Measurements from ENCODE around the gene MDFIC.

MDFIC gene

DNA sequence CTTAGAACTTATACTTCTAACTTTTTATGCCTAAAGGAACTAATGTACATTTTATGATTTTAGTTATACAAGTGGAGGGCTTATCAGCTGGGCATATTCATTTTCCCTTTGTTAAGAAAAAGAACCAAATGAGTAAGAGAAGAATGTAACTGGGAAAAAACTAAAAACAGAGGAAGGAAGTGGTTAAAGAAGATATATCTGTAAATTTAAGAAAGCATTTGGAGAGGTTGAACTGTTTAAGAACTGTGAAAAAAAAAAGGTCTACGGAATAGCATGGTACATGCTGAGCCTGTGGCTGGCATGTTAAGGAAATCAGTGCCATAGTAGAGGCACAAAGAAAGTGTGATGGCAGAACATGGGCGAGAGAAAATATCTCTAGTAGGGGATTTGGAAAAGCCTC, 6.2 kb downstream of the MDFIC start:
- no peaks in the 10 kb centered on the region for H3K9me3 ChIP-seq (ENCODE audit: insufficient read depth, low read depth, low read length)
- no peaks in the 10 kb centered on the region for H3K36me3 ChIP-seq (ENCODE audit: insufficient read depth, low read length)
- H3K9ac ChIP-seq (ENCODE audit: low read depth, low read length): no peak overlapping the region
- peaks cover 53% of the 10 kb centered on the region for H3K4me1 ChIP-seq (ENCODE audit: insufficient read depth, low read length)
- H3K27me3 ChIP-seq (ENCODE audit: insufficient read depth, low read length): peaks cover 18% of the 10 kb centered on the region
- H3K27ac ChIP-seq (ENCODE audit: low read depth, low read length): no peak overlapping the region
- no peak overlapping the region for H3K4me3 ChIP-seq (ENCODE audit: low read length)
- WGBS: 94% methylated on average over 1 of the region's 2 CpGs

DNA sequence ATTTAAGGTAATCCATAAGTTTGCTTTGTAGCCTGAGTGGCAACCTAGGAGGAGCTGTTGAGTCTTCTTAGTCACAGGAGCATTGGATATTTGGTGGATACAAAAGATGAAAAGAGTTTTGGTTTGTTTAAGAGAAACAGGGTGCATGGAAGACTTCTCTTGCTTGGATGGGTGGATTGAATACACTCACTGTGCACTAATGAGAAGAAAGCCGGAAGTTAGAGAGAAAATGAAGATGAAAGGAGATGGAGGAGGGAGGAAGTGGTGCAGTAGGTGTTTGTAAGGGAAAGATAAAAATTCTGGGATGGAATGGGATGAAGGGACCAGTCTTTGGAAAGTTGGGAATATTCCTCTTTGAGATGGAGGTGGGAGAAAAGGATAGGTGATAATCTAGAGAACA, 7.7 kb downstream of the MDFIC start:
- WGBS: 46% methylated on average over 1 of the region's 1 CpG
- Histone ChIP-seq H3K4me1 (ENCODE audit: insufficient read depth, low read length) (peaks cover 40% of the 10 kb centered on the region), H3K36me3 (ENCODE audit: insufficient read depth, low read length) (no peaks in the 10 kb centered on the region)

DNA sequence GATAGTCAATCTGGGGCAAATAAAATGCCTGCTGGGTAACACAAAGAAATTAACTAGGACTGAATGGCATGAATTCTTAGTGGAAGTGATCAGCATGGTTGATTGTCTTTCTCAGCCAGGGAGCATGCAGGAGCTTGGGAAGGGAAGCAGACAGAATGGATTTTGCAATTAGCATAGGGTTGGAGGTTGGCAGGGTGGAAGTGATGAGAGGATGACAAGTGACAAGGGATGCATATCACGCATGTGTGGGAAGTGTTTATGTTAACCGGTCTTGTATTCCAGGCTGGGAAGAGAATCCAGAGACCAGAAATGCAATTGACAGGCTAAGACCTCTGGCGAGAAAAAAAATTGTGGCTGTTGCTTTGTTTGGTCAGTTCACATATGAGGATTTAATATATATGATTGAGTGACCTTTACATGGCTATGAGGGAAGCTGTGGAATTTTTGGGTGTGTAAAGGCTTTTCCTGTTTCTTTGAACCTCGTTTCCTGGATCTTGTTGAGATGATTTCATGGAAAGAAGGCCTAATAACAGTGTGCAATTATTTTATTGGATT, 8.3 kb downstream of the MDFIC start:
- Histone ChIP-seq H3K27ac (ENCODE audit: low read depth, low read length) (peak overlapping the region; percentile 73), H3K36me3 (ENCODE audit: insufficient read depth, low read length) (no peaks in the 10 kb centered on the region), H3K4me1 (ENCODE audit: insufficient read depth, low read length) (peaks cover 40% of the 10 kb centered on the region), H3K9ac (ENCODE audit: low read depth, low read length) (peak overlapping the region; percentile 25; the same call in 1 of the 2 replicates), H3K27me3 (ENCODE audit: insufficient read depth, low read length) (no peaks in the 10 kb centered on the region), H3K9me3 (ENCODE audit: insufficient read depth, low read depth, low read length) (no peaks in the 10 kb centered on the region), H3K4me3 (ENCODE audit: low read length) (0 out of 2 replicates have a peak overlapping the region, but pooled peaks have one; percentile 20)
- 19% methylated on average over 4 of the region's 4 CpGs for WGBS

More for the DNA sequence above, 7.7 kb downstream of the MDFIC start:
- peak overlapping the region; percentile 73 for H3K27ac ChIP-seq (ENCODE audit: low read depth, low read length)
- no peaks in the 10 kb centered on the region for H3K9me3 ChIP-seq (ENCODE audit: insufficient read depth, low read depth, low read length)
- peaks cover 4% of the 10 kb centered on the region; the same call in 1 of the 2 replicates for H3K27me3 ChIP-seq (ENCODE audit: insufficient read depth, low read length)
- H3K9ac ChIP-seq (ENCODE audit: low read depth, low read length): no peak overlapping the region
- peak overlapping the region; percentile 20; the same call in 1 of the 2 replicates for H3K4me3 ChIP-seq (ENCODE audit: low read length)

DNA sequence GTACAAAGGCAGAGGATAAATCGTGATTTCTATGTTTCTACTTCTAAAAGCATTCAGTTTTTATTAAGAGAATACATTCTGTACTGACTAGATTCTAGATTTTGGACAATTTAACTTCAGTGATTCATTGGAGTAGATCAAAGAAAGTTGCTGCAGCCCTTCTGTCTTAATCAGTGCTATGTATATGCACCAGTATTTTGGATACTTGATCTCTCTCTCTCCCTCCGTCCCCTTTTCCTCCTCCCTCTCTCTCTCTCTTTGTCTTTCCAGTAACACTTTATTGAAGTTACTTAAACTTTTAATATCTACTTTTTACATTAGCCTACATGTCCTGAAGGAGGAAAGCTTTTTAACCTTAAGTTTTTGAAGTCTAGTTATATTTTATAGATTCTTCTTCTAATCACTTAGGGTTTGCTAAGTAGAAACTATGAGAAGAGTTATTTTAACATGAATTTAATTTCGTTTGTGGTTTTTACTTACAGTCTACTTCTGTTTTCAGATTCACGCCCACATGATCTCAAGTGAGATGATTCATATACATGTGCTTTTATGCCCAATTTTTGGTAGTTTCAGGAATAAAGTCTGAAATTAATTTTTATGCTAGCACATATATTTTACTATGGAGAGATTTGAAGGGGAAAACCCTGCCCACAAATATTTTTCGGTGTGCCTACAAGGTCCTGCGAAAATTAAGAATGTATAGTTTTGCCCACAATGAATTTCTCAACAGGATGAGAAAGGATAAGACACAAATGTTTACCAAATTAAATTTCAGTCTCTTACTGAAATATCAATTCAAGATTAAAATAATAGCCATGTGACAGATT, 9.1 kb downstream of the MDFIC start:
- Histone ChIP-seq H3K9ac (ENCODE audit: low read depth, low read length) (no peak overlapping the region; the same call in 1 of the 2 replicates), H3K9me3 (ENCODE audit: insufficient read depth, low read depth, low read length) (no peaks in the 10 kb centered on the region), H3K27ac (ENCODE audit: low read depth, low read length) (peak overlapping the region; percentile 71), H3K36me3 (ENCODE audit: insufficient read depth, low read length) (no peaks in the 10 kb centered on the region), H3K4me1 (ENCODE audit: insufficient read depth, low read length) (peaks cover 40% of the 10 kb centered on the region), H3K4me3 (ENCODE audit: low read length) (no peak overlapping the region), H3K27me3 (ENCODE audit: insufficient read depth, low read length) (no peaks in the 10 kb centered on the region)
- 78% methylated on average over 4 of the region's 6 CpGs for WGBS

DNA sequence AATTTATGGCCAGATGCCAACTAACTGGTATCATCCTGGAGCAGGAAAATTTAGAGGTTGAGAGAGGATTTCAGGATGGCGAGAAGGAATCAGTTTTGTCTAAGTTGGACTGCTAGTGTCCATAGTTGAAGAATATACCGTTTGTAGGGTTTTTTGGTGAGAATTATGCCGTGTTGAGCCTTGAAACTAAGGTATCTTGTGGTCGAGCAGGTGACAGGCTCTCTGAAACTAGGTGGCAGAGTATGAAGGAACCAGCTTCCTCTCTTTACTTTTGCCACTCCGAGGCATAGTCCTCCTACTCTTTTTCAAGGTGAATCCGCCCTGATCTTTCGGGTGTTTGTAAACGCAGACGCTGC, 9.7 kb downstream of the MDFIC start:
- Histone ChIP-seq H3K4me3 (ENCODE audit: low read length) (no peak overlapping the region), H3K27ac (ENCODE audit: low read depth, low read length) (no peak overlapping the region), H3K36me3 (ENCODE audit: insufficient read depth, low read length) (no peaks in the 10 kb centered on the region), H3K4me1 (ENCODE audit: insufficient read depth, low read length) (peaks cover 40% of the 10 kb centered on the region), H3K27me3 (ENCODE audit: insufficient read depth, low read length) (no peaks in the 10 kb centered on the region), H3K9me3 (ENCODE audit: insufficient read depth, low read depth, low read length) (no peaks in the 10 kb centered on the region), H3K9ac (ENCODE audit: low read depth, low read length) (no peak overlapping the region)
- 85% methylated on average over 8 of the region's 9 CpGs for WGBS

DNA sequence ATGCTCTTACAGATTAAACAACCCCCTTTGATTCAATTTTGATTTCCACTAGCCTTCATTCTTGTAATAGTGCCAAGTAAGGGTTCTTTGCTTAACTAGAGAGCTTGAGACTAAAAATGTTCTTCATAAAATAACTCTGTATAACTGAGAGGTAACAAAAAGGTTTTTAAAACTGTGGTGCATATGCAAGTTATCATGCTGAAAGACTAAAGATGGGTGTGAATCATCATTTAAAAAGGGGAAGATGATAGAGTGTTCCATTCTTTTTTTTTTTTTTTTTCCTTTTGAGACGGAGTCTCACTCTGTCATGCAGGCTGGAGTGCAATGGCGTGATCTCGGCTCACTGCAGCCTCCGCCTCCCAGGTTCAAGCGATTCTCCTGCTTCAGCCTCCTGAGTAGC, 11.1 kb downstream of the MDFIC start:
- Histone ChIP-seq H3K9me3 (ENCODE audit: insufficient read depth, low read depth, low read length) (no peaks in the 10 kb centered on the region), H3K4me1 (ENCODE audit: insufficient read depth, low read length) (peaks cover 36% of the 10 kb centered on the region), H3K9ac (ENCODE audit: low read depth, low read length) (no peak overlapping the region), H3K36me3 (ENCODE audit: insufficient read depth, low read length) (no peaks in the 10 kb centered on the region), H3K27me3 (ENCODE audit: insufficient read depth, low read length) (no peaks in the 10 kb centered on the region), H3K27ac (ENCODE audit: low read depth, low read length) (no peak overlapping the region), H3K4me3 (ENCODE audit: low read length) (no peak overlapping the region)
- WGBS: 89% methylated on average over 5 of the region's 5 CpGs

DNA sequence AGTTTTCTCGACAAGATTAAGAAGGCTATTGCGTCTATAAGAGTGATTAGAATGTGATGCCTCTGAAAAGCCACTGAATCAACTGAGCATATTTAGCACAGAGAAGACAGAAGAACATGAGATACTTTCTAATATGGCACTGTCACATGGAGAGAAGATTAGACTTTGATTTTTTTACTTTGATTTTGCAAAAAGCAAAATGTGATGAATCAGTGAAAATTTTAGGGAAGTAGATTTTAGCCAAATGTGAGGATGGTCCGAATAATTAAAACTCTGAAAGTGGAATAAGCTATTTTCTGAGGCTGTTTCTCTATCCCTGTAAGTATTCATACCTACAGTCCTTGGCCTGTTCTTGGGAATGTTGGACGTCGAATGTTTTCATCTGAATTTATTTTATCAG, 11.8 kb downstream of the MDFIC start:
- Histone ChIP-seq H3K4me1 (ENCODE audit: insufficient read depth, low read length) (peaks cover 30% of the 10 kb centered on the region), H3K27me3 (ENCODE audit: insufficient read depth, low read length) (no peaks in the 10 kb centered on the region), H3K4me3 (ENCODE audit: low read length) (no peak overlapping the region), H3K27ac (ENCODE audit: low read depth, low read length) (no peak overlapping the region), H3K9me3 (ENCODE audit: insufficient read depth, low read depth, low read length) (no peaks in the 10 kb centered on the region), H3K36me3 (ENCODE audit: insufficient read depth, low read length) (no peaks in the 10 kb centered on the region), H3K9ac (ENCODE audit: low read depth, low read length) (no peak overlapping the region)
- WGBS: 96% methylated on average over 5 of the region's 5 CpGs

DNA sequence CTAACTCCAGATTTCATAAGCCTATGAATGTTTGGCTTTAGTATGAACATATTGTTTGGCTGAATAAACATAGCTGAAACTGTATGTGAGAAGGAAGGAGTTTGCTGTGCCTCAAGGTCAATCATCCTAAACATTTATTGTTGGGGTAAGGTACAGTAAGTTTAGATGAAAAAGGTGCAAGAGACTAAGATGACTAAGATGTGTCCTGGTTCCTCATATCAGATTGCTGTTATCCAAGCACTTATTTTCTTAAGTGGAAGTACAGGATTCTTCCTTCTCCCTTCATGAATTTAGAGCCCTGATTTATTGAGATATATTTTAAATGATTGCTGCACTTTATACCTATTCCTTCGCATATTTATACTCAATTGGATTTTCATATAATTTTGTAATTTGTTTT, 12.2 kb downstream of the MDFIC start:
- Histone ChIP-seq H3K36me3 (ENCODE audit: insufficient read depth, low read length) (no peaks in the 10 kb centered on the region), H3K9ac (ENCODE audit: low read depth, low read length) (no peak overlapping the region), H3K4me3 (ENCODE audit: low read length) (no peak overlapping the region), H3K9me3 (ENCODE audit: insufficient read depth, low read depth, low read length) (no peaks in the 10 kb centered on the region), H3K4me1 (ENCODE audit: insufficient read depth, low read length) (peaks cover 30% of the 10 kb centered on the region), H3K27ac (ENCODE audit: low read depth, low read length) (no peak overlapping the region), H3K27me3 (ENCODE audit: insufficient read depth, low read length) (no peaks in the 10 kb centered on the region)
- no CpG with 5 or more reads among the region's 1 CpG for WGBS

DNA sequence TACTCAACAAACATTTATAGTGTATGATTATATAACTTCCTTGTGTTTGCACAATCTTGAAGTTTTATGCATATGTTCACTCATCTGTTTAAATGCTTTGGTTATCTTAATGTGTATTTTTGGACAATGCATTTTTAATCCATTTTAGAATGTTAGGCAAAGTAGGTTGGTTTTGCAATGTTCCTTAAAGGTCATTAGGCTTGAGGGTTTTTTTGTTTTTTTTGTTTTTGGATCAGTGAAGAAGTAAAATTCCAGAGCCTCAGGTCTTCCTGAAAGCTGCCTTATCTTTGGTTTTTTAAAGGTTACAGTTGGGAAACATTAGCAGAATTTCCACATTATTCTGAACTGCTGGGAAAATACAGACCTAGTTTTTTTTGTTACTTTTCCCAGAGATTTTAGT, 12.8 kb downstream of the MDFIC start:
- no peak overlapping the region for H3K9ac ChIP-seq (ENCODE audit: low read depth, low read length)
- no peak overlapping the region for H3K4me3 ChIP-seq (ENCODE audit: low read length)
- H3K27ac ChIP-seq (ENCODE audit: low read depth, low read length): no peak overlapping the region
- H3K4me1 ChIP-seq (ENCODE audit: insufficient read depth, low read length): peaks cover 26% of the 10 kb centered on the region
- no peaks in the 10 kb centered on the region for H3K27me3 ChIP-seq (ENCODE audit: insufficient read depth, low read length)
- no peaks in the 10 kb centered on the region for H3K36me3 ChIP-seq (ENCODE audit: insufficient read depth, low read length)
- no peaks in the 10 kb centered on the region for H3K9me3 ChIP-seq (ENCODE audit: insufficient read depth, low read depth, low read length)

DNA sequence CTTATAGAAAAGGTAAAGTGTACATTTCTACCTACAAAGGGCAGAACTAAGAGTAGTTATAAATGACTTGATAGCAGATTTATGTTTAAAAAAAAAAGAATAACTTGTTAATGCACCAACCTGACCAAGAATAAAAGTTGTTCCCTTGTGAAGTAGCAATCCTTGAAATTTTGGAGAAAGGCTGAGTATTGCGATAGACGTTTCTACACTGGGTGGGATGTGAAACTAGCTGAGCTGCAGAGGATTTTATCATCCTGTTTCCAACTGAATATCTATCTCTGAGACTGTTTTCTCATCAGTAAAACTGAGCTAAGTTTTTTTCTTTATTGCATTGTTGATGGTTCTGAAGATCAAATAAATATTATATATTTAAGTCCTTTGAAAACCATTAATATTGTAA, 14.6 kb downstream of the MDFIC start:
- H3K9ac ChIP-seq (ENCODE audit: low read depth, low read length): no peak overlapping the region
- no peaks in the 10 kb centered on the region for H3K27me3 ChIP-seq (ENCODE audit: insufficient read depth, low read length)
- H3K27ac ChIP-seq (ENCODE audit: low read depth, low read length): no peak overlapping the region
- peaks cover 8% of the 10 kb centered on the region; the same call in 1 of the 2 replicates for H3K4me1 ChIP-seq (ENCODE audit: insufficient read depth, low read length)
- WGBS: 94% methylated on average over 2 of the region's 2 CpGs
- no peak overlapping the region for H3K4me3 ChIP-seq (ENCODE audit: low read length)
- no peaks in the 10 kb centered on the region for H3K36me3 ChIP-seq (ENCODE audit: insufficient read depth, low read length)
- H3K9me3 ChIP-seq (ENCODE audit: insufficient read depth, low read depth, low read length): no peaks in the 10 kb centered on the region

DNA sequence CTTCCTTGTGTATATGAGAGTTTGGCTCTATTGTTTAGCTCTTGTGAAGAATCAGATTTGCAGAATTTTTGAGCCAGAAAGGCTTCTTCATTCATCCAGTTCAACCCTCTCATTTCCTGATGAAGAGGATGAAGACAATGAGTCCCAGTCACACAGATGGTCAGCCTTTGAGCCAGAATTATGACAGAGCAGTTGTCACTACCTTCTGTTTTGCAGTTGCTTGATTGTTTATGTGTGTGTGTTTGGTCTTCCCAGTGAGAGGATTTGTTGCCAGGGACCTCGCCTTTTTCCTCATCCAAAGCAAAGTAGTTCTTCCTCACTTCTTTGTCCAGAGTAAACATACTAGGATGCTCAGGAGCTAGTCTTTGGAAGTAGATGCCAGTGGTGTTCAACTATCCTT, 15.6 kb downstream of the MDFIC start:
- no peaks in the 10 kb centered on the region for H3K9me3 ChIP-seq (ENCODE audit: insufficient read depth, low read depth, low read length)
- H3K27me3 ChIP-seq (ENCODE audit: insufficient read depth, low read length): no peaks in the 10 kb centered on the region
- H3K9ac ChIP-seq (ENCODE audit: low read depth, low read length): no peak overlapping the region
- no CpG with 5 or more reads among the region's 1 CpG for WGBS
- no peak overlapping the region for H3K4me3 ChIP-seq (ENCODE audit: low read length)
- H3K4me1 ChIP-seq (ENCODE audit: insufficient read depth, low read length): peaks cover 3% of the 10 kb centered on the region; the same call in 1 of the 2 replicates
- no peak overlapping the region for H3K27ac ChIP-seq (ENCODE audit: low read depth, low read length)
- no peaks in the 10 kb centered on the region for H3K36me3 ChIP-seq (ENCODE audit: insufficient read depth, low read length)

All from HUES64 (cell line).